Heart right ventricle (tissue), 16 donors: ENCODE measurements around the gene TPM1. TPM values are rescaled to one million over a fixed set of nuclear protein-coding genes. Genes with fewer than 3 reads are reported as not detected.

Experiments
- ATAC-seq, 8 donors: fragments of 200-7000 bp; cut with Tn5 transposase; one replicate each; pipeline ENCODE4 v1.9.1; 2020; ENCODE audit warnings: mild to moderate bottlenecking in 8 of 8, moderate library complexity in 8 of 8, moderate number of reproducible peaks in 1 of 8
- DNase-seq, 2 donors: peaks; one replicate each; pipeline ENCODE4 v3.0.0-alpha.2; 2020
- H3K27ac ChIP-seq, 10 donors: fragments of 200-600 bp; sonication (generic) in 2 of 10; one replicate each; pipeline versions ENCODE4 v1.5.0 to v1.8.0; 2020 to 2022; ENCODE audit warnings: mild to moderate bottlenecking in 3 of 10
- H3K27me3 ChIP-seq, 7 donors: fragments of 200-600 bp; one replicate each; pipeline ENCODE4 v1.8.0; 2021 to 2022; ENCODE audit warnings: mild to moderate bottlenecking in 2 of 7
- H3K36me3 ChIP-seq, 9 donors: fragments of 200-600 bp; sonication (generic) in 1 of 9; one replicate each; pipeline versions ENCODE4 v1.5.0 to v1.8.0; 2020 to 2022; ENCODE audit warnings: mild to moderate bottlenecking in 2 of 9
- H3K4me1 ChIP-seq, 9 donors: fragments of 200-600 bp; sonication (generic) in 1 of 9; one replicate each; pipeline versions ENCODE4 v1.5.0 to v1.8.0; 2020 to 2022; ENCODE audit warnings: mild to moderate bottlenecking in 4 of 9
- H3K4me3 ChIP-seq, 10 donors: fragments of 200-600 bp; sonication (generic) in 2 of 10; one replicate each; pipeline versions ENCODE4 v1.5.0 to v1.8.0; 2020 to 2022; ENCODE audit warnings: mild to moderate bottlenecking in 7 of 10, moderate library complexity in 2 of 10
- H3K9me3 ChIP-seq, 11 donors: fragments of 200-600 bp in 10 of 11; sonication (generic) in 2 of 11; one replicate each; pipeline versions ENCODE4 v1.5.0 to v1.8.0; 2013 to 2022; ENCODE audit warnings: mild to moderate bottlenecking in 2 of 11, control low read depth in 1 of 11, moderate library complexity in 1 of 11
- CTCF ChIP-seq, 9 donors: fragments of 200-600 bp; sonication (generic) in 2 of 9; IDR thresholded peaks; one replicate each; pipeline versions ENCODE4 v1.5.0 to v1.8.0; 2021 to 2022; ENCODE audit warnings: antibody characterized with exemption in 9 of 9, mild to moderate bottlenecking in 5 of 9, moderate library complexity in 1 of 9
- WGBS, 2 donors: extraction: QIAGEN DNeasy Blood & Tissue Kit; methylation state at CpG; one replicate each; pipeline ENCODE4 v1.1.7; 2013; ENCODE audit warnings: inconsistent platforms in 1 of 2; 5-methylcytosine and 5-hydroxymethylcytosine counted together
- intact Hi-C, 10 donors: fragments of 100-400 bp; cut with DNase I; formaldehyde crosslinking; loops; one replicate each; pipeline versions ENCODE4 v1.11.1 to v1.14.2; 2022
- polyA plus RNA-seq, 2 donors: library from polyadenylated mRNA; stranded (reverse); fragments of 200-250 nt; gene quantifications; one replicate each; pipeline ENCODE4 v1.2.3, GENCODE V29; 2013
- total RNA-seq, 10 donors: library from RNA; stranded (reverse); fragmentation: NEBNext Ultra II Directional in 3 of 10; extraction: Animal tissue kit (Norgen Biotek cat#: 25700) in 3 of 10; gene quantifications; one replicate each; pipeline versions ENCODE4 v1.2.1 to v1.2.4, GENCODE V29; 2021 to 2023
- donor health status: Arrhythmogenic right ventricular cardiomyopathy.
- donor health status: ischemic (EF 13 %, LVEDD 7.1; RV severe dilation, severe dysfunction).
- donor health status: healthy with polysubstance abuse.
- donor health status: DM: no; HTN: yes; CAD: no.
- donor health status: DM: no; HTN: no; CAD: no.
- donor health status: ischemic (EF 25% LVEDD 6.9; RV normal size, moderate dysfunction).
- donor health status: ischemic (EF 25% LVEDD 5.7; RV mildly dilated, moderate dysfunction).
- donor health status: healthy.
- donor health status: DM: yes; HTN: yes; CAD: no.
- donor health status: Ischemic cardiomyopathy.
- donor health status: ischemic (EF 35%, LVEDD 5.7; RV mildly dilated, moderate dysfunction).
- donor health status: nonischemic (EF 11% LVEDD 7.7; RV severe dilation, severe dysfunction).
- donor health status: DM: yes; HTN: yes; CAD: no.
- donor health status: PGD.
- donor health status: ischemic (EF 29% LVEDD 5.4; RV normal size, mild dysfunction).
- donor health status: nonischemic (EF 23%, LVEDD 6.1; RV moderate dilation, normal function).

The TPM1 gene
- total and polyA plus RNA-seq, 12 donors: 10,066 to 18,091 (median 14,403) TPM

GRCh38 chr15:63065262-63066221 is 23.0 kb downstream of the TPM1 start:
- intact Hi-C loops: no loop called here
- DNase-seq (no peak), ATAC-seq (no peak)
- Histone ChIP-seq H3K36me3 (peaks cover 0 to 100% (median 68%) of the 10 kb centered on the region in 9 donors), H3K9me3 (no peaks in the 10 kb centered on the region), H3K27me3 (no peaks in the 10 kb centered on the region), H3K27ac (peak overlapping the region in 3 of 10 donors; percentile 3 to 72 (median 13)), H3K4me1 (peaks cover 2 to 91% (median 52%) of the 10 kb centered on the region in 9 donors), H3K4me3 (no peak overlapping the region)
- TF ChIP-seq CTCF (IDR thresholded peaks at IDR 0.05): no peak
- 72 to 74% methylated on average over 8 of the region's 8 CpGs for WGBS, 2 donors

GRCh38 chr15:63066272-63066671 is 23.7 kb downstream of the TPM1 start:
- no peak for TF ChIP-seq CTCF (IDR thresholded peaks at IDR 0.05)
- Histone ChIP-seq H3K4me1 (peaks cover 2 to 90% (median 44%) of the 10 kb centered on the region in 9 donors), H3K9me3 (no peaks in the 10 kb centered on the region), H3K36me3 (peaks cover 3 to 100% (median 62%) of the 10 kb centered on the region in 9 donors), H3K4me3 (no peak overlapping the region), H3K27me3 (no peaks in the 10 kb centered on the region), H3K27ac (peak overlapping the region in 3 of 10 donors; percentile 3 to 72 (median 13))
- intact Hi-C loops: no loop called here
- DNase-seq: no peak
- no peak for ATAC-seq
- WGBS, 2 donors: 73 to 76% methylated on average over 3 of the region's 3 CpGs

- WGBS, 2 donors: 86 to 94% methylated on average over 1 of the region's 1 CpG
- intact Hi-C loops: no loop called here
Measured at GRCh38 chr15:63067306-63067705, 24.8 kb downstream of the TPM1 start.

More at GRCh38 chr15:63067306-63067705, 24.8 kb downstream of the TPM1 start:
- TF ChIP-seq CTCF (IDR thresholded peaks at IDR 0.05): no peak
- Histone ChIP-seq H3K27me3 (no peaks in the 10 kb centered on the region), H3K27ac (peak overlapping the region in 6 of 10 donors; percentile 4 to 72 (median 44)), H3K4me3 (no peak overlapping the region), H3K4me1 (peaks cover 2 to 85% (median 40%) of the 10 kb centered on the region in 9 donors), H3K36me3 (peaks cover 3 to 99% (median 57%) of the 10 kb centered on the region in 9 donors), H3K9me3 (no peaks in the 10 kb centered on the region)
- no peak for DNase-seq
- no peak for ATAC-seq
